Measurements from ENCODE around the gene CCL26.

- TF ChIP-seq, protein P1, sequence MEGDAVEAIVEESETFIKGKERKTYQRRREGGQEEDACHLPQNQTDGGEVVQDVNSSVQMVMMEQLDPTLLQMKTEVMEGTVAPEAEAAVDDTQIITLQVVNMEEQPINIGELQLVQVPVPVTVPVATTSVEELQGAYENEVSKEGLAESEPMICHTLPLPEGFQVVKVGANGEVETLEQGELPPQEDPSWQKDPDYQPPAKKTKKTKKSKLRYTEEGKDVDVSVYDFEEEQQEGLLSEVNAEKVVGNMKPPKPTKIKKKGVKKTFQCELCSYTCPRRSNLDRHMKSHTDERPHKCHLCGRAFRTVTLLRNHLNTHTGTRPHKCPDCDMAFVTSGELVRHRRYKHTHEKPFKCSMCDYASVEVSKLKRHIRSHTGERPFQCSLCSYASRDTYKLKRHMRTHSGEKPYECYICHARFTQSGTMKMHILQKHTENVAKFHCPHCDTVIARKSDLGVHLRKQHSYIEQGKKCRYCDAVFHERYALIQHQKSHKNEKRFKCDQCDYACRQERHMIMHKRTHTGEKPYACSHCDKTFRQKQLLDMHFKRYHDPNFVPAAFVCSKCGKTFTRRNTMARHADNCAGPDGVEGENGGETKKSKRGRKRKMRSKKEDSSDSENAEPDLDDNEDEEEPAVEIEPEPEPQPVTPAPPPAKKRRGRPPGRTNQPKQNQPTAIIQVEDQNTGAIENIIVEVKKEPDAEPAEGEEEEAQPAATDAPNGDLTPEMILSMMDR (IDR thresholded peaks at IDR 0.05): no peak
- TF ChIP-seq, protein P2, sequence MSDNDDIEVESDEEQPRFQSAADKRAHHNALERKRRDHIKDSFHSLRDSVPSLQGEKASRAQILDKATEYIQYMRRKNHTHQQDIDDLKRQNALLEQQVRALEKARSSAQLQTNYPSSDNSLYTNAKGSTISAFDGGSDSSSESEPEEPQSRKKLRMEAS (IDR thresholded peaks at IDR 0.05): no peak
- TF ChIP-seq POLR2A (IDR thresholded peaks at IDR 0.05; ENCODE audit: low read length): no peak
- no peak for TF ChIP-seq RARB (CRISPR knock-in tag; IDR thresholded peaks at IDR 0.05)
- no peak for TF ChIP-seq RAD21 (conservative IDR thresholded peaks at IDR 0.05 in 1 of 2, IDR thresholded peaks at IDR 0.05 in 1 of 2)
- no peak for TF ChIP-seq SREBF2 (IDR thresholded peaks at IDR 0.05)
These were observed 45.1 kb upstream of the CCL26 start for GRCh38 chr7:75817116-75817515.
